ENCODE data around the gene SPCS2.

DNA sequence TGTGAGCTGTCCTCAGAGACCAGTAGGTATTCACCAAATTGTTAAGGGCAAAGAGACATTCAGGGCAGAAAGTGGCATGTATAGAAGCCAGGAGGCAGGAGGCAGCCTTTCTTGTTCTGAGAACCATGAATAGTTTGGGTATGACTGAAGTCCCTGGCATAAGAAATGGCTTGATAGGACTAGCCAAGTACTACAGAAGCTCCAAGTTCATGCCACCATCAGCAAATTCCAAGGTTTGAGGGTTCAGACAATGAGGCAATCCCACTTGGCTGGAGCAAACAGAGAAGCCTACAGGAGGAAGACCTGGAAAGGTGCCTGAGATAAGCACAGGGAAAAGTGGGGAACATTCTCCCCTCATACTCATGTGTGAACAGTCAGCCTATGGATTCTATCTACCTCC, 25.9 kb upstream of the SPCS2 start:
- TF ChIP-seq CTCF (IDR thresholded peaks at IDR 0.05): no peak
- no peak for TF ChIP-seq POLR2A (IDR thresholded peaks at IDR 0.05)

Measured in Peyer's patch (tissue), 4 donors.